GM18519 (cell line): ENCODE results near the gene LYSMD1.

Source experiments
- ATAC-seq: cut with Tn5 transposase; IDR thresholded peaks from one replicate; pipeline ENCODE4 v1.9.1; 2021; ENCODE audit warnings: mild to moderate bottlenecking, moderate library complexity; ENCODE audit not compliant: unreplicated experiment, low FRiP score

LYSMD1 gene

DNA sequence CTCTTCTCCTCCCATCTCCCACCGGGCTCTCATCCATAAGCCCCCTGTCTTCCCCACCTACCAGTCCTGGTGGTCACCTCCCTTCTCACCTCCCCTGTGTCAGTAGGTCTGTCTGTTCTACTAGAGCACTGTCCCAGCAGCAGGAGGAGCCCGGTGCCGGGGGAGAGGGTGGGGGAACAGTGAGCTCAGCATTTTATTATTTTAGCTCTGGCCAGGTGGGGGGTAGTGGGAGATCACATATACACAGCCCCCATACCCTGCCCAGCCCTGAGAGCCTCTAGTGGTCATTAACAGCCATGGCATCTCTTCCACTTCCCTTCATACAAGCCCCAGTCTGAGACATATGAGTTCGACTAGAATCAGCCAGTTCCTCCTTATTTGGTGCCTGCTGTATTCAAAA is 10.2 kb upstream of the LYSMD1 start, which contains the start of gene TMOD4:
TMOD4 (minus strand) TSS at position 119 of the 400 bp plus-strand sequence. CDS start 1,106 bp downstream, outside the sequence.
- no peak for ATAC-seq

DNA sequence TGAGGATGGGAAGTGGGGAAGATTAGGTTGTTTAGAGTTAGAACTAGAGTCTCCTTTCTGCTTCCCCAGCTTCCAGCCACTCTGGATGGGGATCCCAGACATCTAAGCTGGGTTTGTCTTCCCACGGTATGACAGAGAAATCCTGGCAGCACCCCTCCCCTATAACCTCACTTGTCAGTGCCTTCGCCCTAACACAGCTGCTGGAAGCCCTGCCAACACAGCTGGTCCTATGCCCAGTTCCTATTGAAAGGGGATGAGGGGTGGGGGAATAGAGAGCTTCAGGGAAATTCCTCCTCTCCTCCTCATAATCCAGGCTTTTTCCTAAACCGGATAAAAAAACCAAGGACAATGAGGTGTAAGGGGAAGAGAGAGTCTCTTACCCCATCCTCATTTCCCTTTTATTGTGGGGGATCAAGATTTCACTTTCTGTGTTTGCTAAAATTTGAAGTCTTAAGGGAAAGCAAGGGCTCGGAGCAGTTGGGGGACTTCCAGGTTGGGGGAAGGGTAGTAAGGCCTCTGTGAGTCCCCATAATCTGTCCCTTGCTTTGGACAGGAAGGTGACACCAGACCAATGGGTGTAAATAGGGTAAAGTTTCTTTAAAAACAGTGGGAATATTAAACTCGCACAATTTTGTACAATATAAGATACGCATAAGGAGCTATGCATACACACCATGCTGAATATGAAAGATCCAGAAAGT is 9.5 kb upstream of the LYSMD1 start:
- no peak for ATAC-seq

- no peak for ATAC-seq
Measured at GRCh38 chr1:151171190-151171589, 5.5 kb upstream of the LYSMD1 start.

DNA sequence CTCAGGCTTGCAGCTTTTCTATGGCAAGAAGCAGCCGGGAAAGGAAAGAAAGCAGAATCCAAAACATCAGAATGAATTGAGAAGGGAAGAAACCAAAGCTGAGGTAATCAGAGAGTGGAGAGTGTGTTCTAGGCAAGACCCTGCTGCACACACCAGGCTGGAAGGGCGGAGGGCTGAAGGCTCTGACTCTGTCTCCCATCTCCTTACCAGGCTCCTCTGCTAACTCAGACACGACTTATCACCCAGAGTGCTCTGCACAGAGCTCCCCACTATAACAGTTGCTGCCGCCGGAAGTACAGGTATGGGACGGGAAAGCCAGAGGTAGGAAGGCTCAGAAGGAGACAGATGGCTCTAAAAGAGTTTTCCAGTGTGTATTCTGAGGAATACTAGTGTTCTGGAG is 1.4 kb upstream of the LYSMD1 start:
- no peak for ATAC-seq

DNA sequence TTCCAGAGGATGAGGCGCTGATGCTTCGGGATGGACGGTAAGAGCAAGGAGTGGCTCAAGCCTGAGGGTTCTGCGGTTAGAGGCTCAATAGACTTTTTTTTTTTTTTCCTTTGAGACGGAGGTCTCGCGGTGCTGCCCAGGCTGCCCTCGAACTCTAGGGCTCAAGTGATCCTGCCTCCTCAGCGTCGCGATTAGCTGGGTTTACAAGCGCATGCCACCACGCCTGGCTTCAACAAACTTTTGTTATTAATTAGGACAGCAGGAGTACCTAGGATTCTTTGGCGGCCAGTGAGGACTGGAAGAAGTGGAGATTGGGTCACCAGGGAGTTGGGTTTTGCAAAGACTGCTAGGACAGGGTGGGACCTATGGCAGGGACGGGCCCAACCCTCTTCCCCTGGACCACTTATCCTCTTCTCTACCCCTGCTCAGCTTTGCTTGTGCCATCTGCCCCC is 829 bp upstream of the LYSMD1 start:
- ATAC-seq = no peak

- ATAC-seq = no peak
Measured at GRCh38 chr1:151165281-151165737, 393 bp downstream of the LYSMD1 start.

DNA sequence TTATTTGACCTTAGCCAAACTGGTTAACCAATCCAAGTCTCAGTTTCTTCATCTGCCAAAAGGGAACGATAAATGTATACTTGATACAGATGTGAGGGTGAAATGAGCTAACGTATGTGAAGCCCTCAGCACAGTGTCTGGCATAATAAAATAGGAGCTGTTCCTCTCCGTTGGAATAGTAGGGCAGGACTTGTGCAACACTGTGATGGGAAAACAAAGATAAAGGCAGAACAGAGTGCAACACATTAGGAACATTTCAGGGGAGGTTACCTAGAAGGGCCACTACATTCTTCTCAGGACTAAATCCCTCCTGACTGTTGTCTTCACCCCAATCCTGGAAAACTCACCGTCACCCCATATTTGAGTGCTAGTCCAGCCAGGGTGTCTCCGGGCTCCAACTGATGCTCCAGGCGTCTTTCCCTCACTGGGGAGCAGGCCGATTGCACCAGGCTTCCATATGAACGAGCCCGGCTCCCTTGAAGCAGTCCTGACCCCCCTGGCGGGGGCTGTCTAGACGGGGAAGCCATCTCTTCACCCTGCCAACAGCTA is 896 bp downstream of the LYSMD1 start:
- ATAC-seq = no peak

GRCh38 chr1:151159373-151159772 is 6.3 kb downstream of the LYSMD1 start:
- no peak for ATAC-seq

DNA sequence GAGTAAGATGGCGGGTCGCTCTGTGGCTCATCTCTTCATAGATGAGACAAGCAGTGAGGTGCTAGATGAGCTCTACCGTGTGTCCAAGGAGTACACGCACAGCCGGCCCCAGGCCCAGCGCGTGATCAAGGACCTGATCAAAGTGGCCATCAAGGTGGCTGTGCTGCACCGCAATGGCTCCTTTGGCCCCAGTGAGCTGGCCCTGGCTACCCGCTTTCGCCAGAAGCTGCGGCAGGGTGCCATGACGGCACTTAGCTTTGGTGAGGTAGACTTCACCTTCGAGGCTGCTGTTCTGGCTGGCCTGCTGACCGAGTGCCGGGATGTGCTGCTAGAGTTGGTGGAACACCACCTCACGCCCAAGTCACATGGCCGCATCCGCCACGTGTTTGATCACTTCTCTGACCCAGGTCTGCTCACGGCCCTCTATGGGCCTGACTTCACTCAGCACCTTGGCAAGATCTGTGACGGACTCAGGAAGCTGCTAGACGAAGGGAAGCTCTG is 6.9 kb downstream of the LYSMD1 start:
- ATAC-seq = no peak

DNA sequence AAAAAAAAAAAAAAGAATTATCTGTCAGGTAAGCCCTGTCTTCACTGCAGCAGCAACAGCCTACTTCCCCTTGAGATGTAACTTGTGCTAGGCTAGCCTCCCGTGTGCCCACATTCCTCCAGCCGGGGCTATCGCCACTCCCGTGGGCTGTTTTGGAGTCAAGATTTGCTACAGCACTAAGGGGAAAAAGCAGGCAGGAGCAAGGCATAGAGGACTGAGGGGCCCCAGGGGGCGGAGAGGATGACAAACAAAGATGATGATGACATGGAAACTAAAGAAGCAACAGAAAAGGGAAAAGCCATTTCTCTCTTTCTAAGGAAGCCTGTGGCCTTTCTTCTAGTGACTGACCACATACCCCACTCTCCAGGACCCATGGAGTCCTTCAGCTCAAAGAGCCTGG is 7.4 kb downstream of the LYSMD1 start:
- no peak for ATAC-seq

- ATAC-seq = no peak
Measured at GRCh38 chr1:151157067-151157531, 8.6 kb downstream of the LYSMD1 start.

DNA sequence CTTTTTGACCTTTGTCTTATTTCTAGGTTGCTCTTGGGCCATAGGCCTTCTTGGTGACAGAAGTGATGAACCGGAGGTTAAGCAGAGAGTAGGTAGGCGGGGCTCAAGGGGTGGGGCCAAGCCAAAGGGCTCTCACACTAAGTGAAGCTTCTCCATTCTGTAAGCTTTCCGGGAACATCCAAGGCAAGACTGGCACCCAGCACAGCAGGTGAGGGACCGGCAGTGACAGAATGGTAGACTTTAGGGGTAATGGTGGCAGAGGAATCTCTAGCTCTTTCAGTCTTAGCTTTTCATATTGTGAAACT is 9.2 kb downstream of the LYSMD1 start, which contains the start of gene TNFAIP8L2:
TNFAIP8L2 (plus strand) TSS at position 135 of the 305 bp plus-strand sequence. CDS start 2,049 bp downstream, outside the sequence.
- no peak for ATAC-seq

DNA sequence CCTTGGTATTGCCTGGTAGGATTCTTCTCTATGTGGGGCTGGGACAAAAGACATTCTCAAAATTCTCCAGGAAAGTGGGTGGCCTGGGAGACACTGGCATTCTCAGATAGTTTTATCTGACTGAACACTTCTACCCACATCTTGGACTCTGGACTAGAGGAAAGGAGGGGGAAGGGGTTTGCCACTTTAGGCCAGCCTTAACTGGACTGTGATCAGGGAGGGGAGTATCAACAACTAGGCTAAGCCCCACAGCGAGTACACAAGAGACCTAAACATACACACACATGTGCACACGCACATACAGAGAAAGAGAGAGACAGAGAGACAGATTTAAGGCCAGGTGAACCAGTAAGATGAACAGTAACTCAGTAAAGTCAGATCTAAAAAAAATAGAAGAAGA is 18.0 kb downstream of the LYSMD1 start:
- no peak for ATAC-seq

DNA sequence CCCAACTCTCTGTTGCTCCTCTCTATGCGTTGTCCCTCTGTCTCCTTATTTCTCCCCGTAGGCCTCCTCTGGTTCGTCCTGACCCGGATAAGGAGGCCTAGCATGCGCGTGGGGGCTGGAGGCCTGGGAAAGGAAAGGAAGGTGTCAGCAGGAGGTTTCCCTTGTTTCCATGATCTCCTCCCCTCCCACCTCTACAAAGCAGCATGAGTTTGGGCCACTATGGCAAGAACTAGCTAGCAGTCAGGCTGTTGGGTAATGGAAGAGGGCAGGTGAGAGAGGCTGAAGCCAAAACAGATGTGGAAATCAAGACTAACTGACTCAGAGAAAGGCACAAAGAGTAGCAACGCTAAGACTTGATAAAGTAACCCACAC is 18.6 kb downstream of the LYSMD1 start:
- no peak for ATAC-seq

- peak; percentile 89 for ATAC-seq
Measured at GRCh38 chr1:151146412-151147131, 19.1 kb downstream of the LYSMD1 start, which contains the start of gene SEMA6C. Gene SEMA6C (minus strand): TSS chr1:151146631. CDS start chr1:151142621, 4,010 bp downstream.

- no peak for ATAC-seq
Measured at GRCh38 chr1:151146072-151146411, 19.7 kb downstream of the LYSMD1 start.

- ATAC-seq = no peak
Measured at GRCh38 chr1:151145304-151146071, 20.2 kb downstream of the LYSMD1 start.

- no peak for ATAC-seq
Measured at GRCh38 chr1:151144474-151145303, 21.0 kb downstream of the LYSMD1 start.

GRCh38 chr1:151143986-151144385 is 21.7 kb downstream of the LYSMD1 start:
- ATAC-seq = no peak

GRCh38 chr1:151143057-151143435 is 22.7 kb downstream of the LYSMD1 start:
- no peak for ATAC-seq
